Liver (tissue), 9 donors: Measurements from ENCODE around the gene FIBCD1. TPM values are rescaled to one million over a fixed set of nuclear protein-coding genes. Genes with fewer than 3 reads are reported as not detected.

Source experiments
- DNase-seq: peaks from one replicate; pipeline ENCODE4 v3.0.0-alpha.2; 2017; ENCODE audit warnings: low spot score
- H3K27ac ChIP-seq, 2 donors: one replicate each; pipeline ENCODE4 v1.7.0; 2013; ENCODE audit warnings: inconsistent platforms in 2 of 2, low read length in 2 of 2, control low read depth in 1 of 2, low read depth in 1 of 2, mild to moderate bottlenecking in 1 of 2
- H3K27me3 ChIP-seq, 4 donors: one replicate each; pipeline versions ENCODE4 v1.6.1 to v1.7.0; 2013; ENCODE audit warnings: low read length in 3 of 4, inconsistent platforms in 1 of 4, mild to moderate bottlenecking in 1 of 4, moderate library complexity in 1 of 4; ENCODE audit not compliant: control insufficient read depth in 4 of 4, insufficient read depth in 4 of 4
- H3K36me3 ChIP-seq, 4 donors: one replicate each; pipeline versions ENCODE4 v1.6.1 to v1.7.0; 2013; ENCODE audit warnings: low read length in 3 of 4, mild to moderate bottlenecking in 3 of 4, low read depth in 1 of 4, moderate library complexity in 1 of 4; ENCODE audit not compliant: control insufficient read depth in 4 of 4, insufficient read depth in 3 of 4
- H3K4me1 ChIP-seq, 4 donors: one replicate each; pipeline versions ENCODE4 v1.6.1 to v1.7.0; 2013; ENCODE audit warnings: low read length in 3 of 4, mild to moderate bottlenecking in 3 of 4, moderate library complexity in 1 of 4; ENCODE audit not compliant: control insufficient read depth in 4 of 4, insufficient read depth in 4 of 4
- H3K4me3 ChIP-seq, 3 donors: one replicate each; pipeline versions ENCODE4 v1.6.1 to v1.7.0; 2013; ENCODE audit warnings: low read length in 3 of 3, control low read depth in 1 of 3, low read depth in 1 of 3, mild to moderate bottlenecking in 1 of 3
- H3K9ac ChIP-seq, 2 donors: one replicate each; pipeline ENCODE4 v1.7.0; 2013; ENCODE audit warnings: low read length in 2 of 2, mild to moderate bottlenecking in 2 of 2, moderate library complexity in 2 of 2, control low read depth in 1 of 2, low read depth in 1 of 2
- H3K9me3 ChIP-seq, 4 donors: one replicate each; pipeline versions ENCODE4 v1.6.1 to v1.7.0; 2013; ENCODE audit warnings: low read length in 3 of 4; ENCODE audit not compliant: control insufficient read depth in 4 of 4
- ATF3 ChIP-seq: IDR thresholded peaks from 2 replicates; pipeline ENCODE4 v1.6.1; 2016; ENCODE audit warnings: antibody characterized with exemption
- CTCF ChIP-seq: fragments of 150-350 bp; IDR thresholded peaks from 2 replicates; pipeline ENCODE4 v1.5.1; 2017; ENCODE audit warnings: improper control_type of control experiment, low read depth, low read length; ENCODE audit not compliant: missing input control
- EGR1 ChIP-seq, 2 donors: IDR thresholded peaks; 2 replicates each; pipeline ENCODE4 v1.6.1; 2016 to 2018; ENCODE audit warnings: antibody characterized with exemption in 2 of 2, low read depth in 2 of 2
- FOXA1 ChIP-seq: IDR thresholded peaks from 2 replicates; pipeline ENCODE4 v1.6.1; 2016; ENCODE audit warnings: antibody characterized with exemption
- FOXA2 ChIP-seq: IDR thresholded peaks from 2 replicates; pipeline ENCODE4 v1.6.1; 2016; ENCODE audit warnings: antibody characterized with exemption
- GABPA ChIP-seq, 2 donors: IDR thresholded peaks in 1 of 2; conservative IDR thresholded peaks in 1 of 2; 2 replicates each; pipeline ENCODE4 v1.6.1; 2016; ENCODE audit warnings: antibody characterized with exemption in 2 of 2, mild to moderate bottlenecking in 1 of 2, moderate library complexity in 1 of 2
- HNF4A ChIP-seq, 2 donors: conservative IDR thresholded peaks; 2 replicates each; pipeline ENCODE4 v1.6.1; 2016; ENCODE audit warnings: antibody characterized with exemption in 2 of 2, mild to moderate bottlenecking in 2 of 2
- HNF4G ChIP-seq: IDR thresholded peaks from 2 replicates; pipeline ENCODE4 v1.6.1; 2016; ENCODE audit warnings: antibody characterized with exemption
- JUND ChIP-seq, 2 donors: IDR thresholded peaks; 2 replicates each; pipeline ENCODE4 v1.6.1; 2016; ENCODE audit warnings: antibody characterized with exemption in 2 of 2
- MAX ChIP-seq: IDR thresholded peaks from 2 replicates; pipeline ENCODE4 v1.6.1; 2016; ENCODE audit warnings: antibody characterized with exemption
- NR2F2 ChIP-seq: IDR thresholded peaks from 2 replicates; pipeline ENCODE4 v1.6.1; 2016; ENCODE audit warnings: antibody characterized with exemption
- RAD21 ChIP-seq, 2 donors: IDR thresholded peaks; 2 replicates each; pipeline ENCODE4 v1.6.1; 2016; ENCODE audit warnings: antibody characterized with exemption in 2 of 2, mild to moderate bottlenecking in 2 of 2
- REST ChIP-seq: IDR thresholded peaks from 2 replicates; pipeline ENCODE4 v1.6.1; 2016; ENCODE audit warnings: antibody characterized with exemption, mild to moderate bottlenecking
- RXRA ChIP-seq, 2 donors: IDR thresholded peaks; 2 replicates each; pipeline ENCODE4 v1.6.1; 2017 to 2018; ENCODE audit warnings: antibody characterized with exemption in 2 of 2, mild to moderate bottlenecking in 1 of 2
- SP1 ChIP-seq: IDR thresholded peaks from 2 replicates; pipeline ENCODE4 v1.6.1; 2018; ENCODE audit warnings: antibody characterized with exemption, mild to moderate bottlenecking
- TAF1 ChIP-seq: conservative IDR thresholded peaks from 2 replicates; pipeline ENCODE4 v1.6.1; 2016; ENCODE audit warnings: antibody characterized with exemption, mild to moderate bottlenecking
- YY1 ChIP-seq: IDR thresholded peaks from 2 replicates; pipeline ENCODE4 v1.6.1; 2016; ENCODE audit warnings: antibody characterized with exemption, mild to moderate bottlenecking
- WGBS: extraction: QIAGEN DNeasy Blood & Tissue Kit; methylation state at CpG from one replicate; pipeline ENCODE4 v1.1.7; 2013; 5-methylcytosine and 5-hydroxymethylcytosine counted together
- polyA plus RNA-seq, 2 donors: library from polyadenylated mRNA; stranded (reverse) in 1 of 2; unstranded in 1 of 2; fragments of 200-250 nt in 1 of 2; fragments of >200 nt in 1 of 2; fragmentation: Nextera tagmentation in 1 of 2; extraction: Ambion mirVana in 1 of 2; gene quantifications; one replicate each; pipeline versions ENCODE4 v1.2.1 to v1.2.3, GENCODE V29; 2013 to 2015
- total RNA-seq, 2 donors: library from RNA; depleted of rRNA; stranded (reverse); fragments of >200 nt; gene quantifications; one replicate each; pipeline ENCODE4 v1.2.3, GENCODE V29; 2014
- donor health status: healthy.
- donor health status: healthy.
- donor health status: healthy.
- donor health status: healthy.
- donor health status: healthy.

The FIBCD1 gene
- total and polyA plus RNA-seq, 4 donors: not detected

- TF ChIP-seq RXRA (IDR thresholded peaks at IDR 0.05): no peak
- TF ChIP-seq FOXA1: no peak
- TF ChIP-seq HNF4A (conservative IDR thresholded peaks at IDR 0.05): no peak
- TF ChIP-seq FOXA2: no peak
- no peak for TF ChIP-seq REST
- no peak for TF ChIP-seq GABPA (IDR thresholded peaks at IDR 0.05 in 1 of 2, conservative IDR thresholded peaks at IDR 0.05 in 1 of 2)
Measured at GRCh38 chr9:130868230-130868629, 70.8 kb downstream of the FIBCD1 start (continued).

- WGBS: 94% methylated on average over 9 of the region's 9 CpGs
- Histone ChIP-seq H3K4me1 (peaks cover under 1 to 12% (median 5%) of the 10 kb centered on the region in 4 donors), H3K4me3 (no peak overlapping the region), H3K9me3 (no peaks in the 10 kb centered on the region), H3K27ac (no peak overlapping the region), H3K27me3 (no peaks in the 10 kb centered on the region), H3K9ac (no peak overlapping the region), H3K36me3 (peaks cover 0 to 5% (median 2%) of the 10 kb centered on the region in 4 donors)
- DNase-seq: no peak
- TF ChIP-seq MAX (no peak), NR2F2 (no peak), JUND (IDR thresholded peaks at IDR 0.05) (no peak), HNF4A (conservative IDR thresholded peaks at IDR 0.05) (no peak), HNF4G (no peak), FOXA2 (no peak), SP1 (no peak), ATF3 (no peak), TAF1 (no peak), RAD21 (IDR thresholded peaks at IDR 0.05) (no peak), EGR1 (IDR thresholded peaks at IDR 0.05; ENCODE audit: low read depth in 2 of 2) (no peak)
Measured at GRCh38 chr9:130867556-130867955, 71.5 kb downstream of the FIBCD1 start.

GRCh38 chr9:130866474-130866965 lies 72.5 kb downstream of the FIBCD1 start:
- Histone ChIP-seq H3K4me1 (peaks cover 0 to 5% (median under 1%) of the 10 kb centered on the region in 4 donors), H3K9ac (no peak overlapping the region), H3K4me3 (no peak overlapping the region), H3K27ac (no peak overlapping the region), H3K9me3 (no peaks in the 10 kb centered on the region), H3K27me3 (no peaks in the 10 kb centered on the region), H3K36me3 (peaks cover 0 to 5% (median 2%) of the 10 kb centered on the region in 4 donors)
- 48% methylated on average over 4 of the region's 4 CpGs for WGBS
- peak; percentile 72 for DNase-seq
- TF ChIP-seq MAX (no peak), CTCF (peak; percentile 81), HNF4G (peak; percentile 24), SP1 (no peak), RXRA (IDR thresholded peaks at IDR 0.05) (peak; percentile 68 to 81), RAD21 (IDR thresholded peaks at IDR 0.05) (peak; percentile 86 to 92), NR2F2 (peak; percentile 38), JUND (IDR thresholded peaks at IDR 0.05) (no peak), YY1 (no peak), HNF4A (conservative IDR thresholded peaks at IDR 0.05) (peak in 1 of 2 donors; percentile 62), FOXA1 (no peak), REST (no peak), FOXA2 (no peak), ATF3 (no peak)
